ENCODE measurements around the gene GOLGA8S. TPM values are rescaled to one million over a fixed set of nuclear protein-coding genes. Genes with fewer than 3 reads are reported as not detected.
"Not testable (repeated sequence)": the region's sequence is repeated elsewhere in the genome, so short reads cannot be mapped to it uniquely, and the experiment has no call there.

GOLGA8S gene
- polyA plus RNA-seq, 3 donors, result 0.17 TPM; not detected in 2

DNA sequence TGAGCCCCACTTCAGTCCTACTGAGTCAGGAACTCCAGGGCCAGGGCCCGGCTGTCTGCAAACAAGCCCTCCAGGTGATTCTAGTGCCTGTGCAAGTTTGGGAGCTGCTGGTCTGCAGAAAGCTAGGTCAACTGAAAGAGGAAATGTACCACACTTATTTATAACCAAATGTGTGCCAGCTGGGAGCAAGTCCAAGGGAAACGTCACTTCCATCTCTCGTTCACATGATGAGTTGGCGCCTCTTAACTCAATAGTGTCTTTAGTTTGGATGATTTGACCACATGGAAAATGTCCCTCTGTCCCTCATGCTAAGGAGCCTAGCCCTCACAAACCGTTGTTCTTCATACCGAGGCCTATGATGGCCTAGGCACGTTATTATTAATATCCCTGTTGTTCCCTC lies 43.2 kb downstream of the GOLGA8S start:
- H3K9ac ChIP-seq (ENCODE audit: insufficient read depth, low read length, poor library complexity, severe bottlenecking), result no peak overlapping the region
- DNase-seq, result no peak
- H3K79me2 ChIP-seq (ENCODE audit: insufficient read depth, low read length), result no peaks in the 10 kb centered on the region
- H3K4me2 ChIP-seq (replicated peaks; ENCODE audit: extremely low read depth, low read length, poor library complexity, severe bottlenecking), result no peak overlapping the region
- H3K9me3 ChIP-seq (replicated peaks in 1 of 2; ENCODE audit: control insufficient read depth in 1 of 2, insufficient read depth in 1 of 2, low read length in 2 of 2), result no peaks in the 10 kb centered on the region
- Mint-ChIP-seq H3K4me3 (no peak overlapping the region), H3K27ac (no peak overlapping the region), H3K27me3 (ENCODE audit: low read depth in 3 of 3) (peaks cover 0 to 4% (median 3%) of the 10 kb centered on the region in 3 donors), H3K4me1 (no peaks in the 10 kb centered on the region), H3K9me3 (peaks cover 0 to 24% (median 7%) of the 10 kb centered on the region in 7 donors), H3K36me3 (no peaks in the 10 kb centered on the region)
- H3K27ac ChIP-seq (ENCODE audit: low read depth in 1 of 2, low read length in 2 of 2), result no peak overlapping the region
- 80% methylated on average over 2 of the region's 7 CpGs for WGBS (ENCODE audit: insufficient coverage)
- no peaks in the 10 kb centered on the region for H4K20me1 ChIP-seq (ENCODE audit: insufficient read depth, low read length)
- TF ChIP-seq, protein P1, sequence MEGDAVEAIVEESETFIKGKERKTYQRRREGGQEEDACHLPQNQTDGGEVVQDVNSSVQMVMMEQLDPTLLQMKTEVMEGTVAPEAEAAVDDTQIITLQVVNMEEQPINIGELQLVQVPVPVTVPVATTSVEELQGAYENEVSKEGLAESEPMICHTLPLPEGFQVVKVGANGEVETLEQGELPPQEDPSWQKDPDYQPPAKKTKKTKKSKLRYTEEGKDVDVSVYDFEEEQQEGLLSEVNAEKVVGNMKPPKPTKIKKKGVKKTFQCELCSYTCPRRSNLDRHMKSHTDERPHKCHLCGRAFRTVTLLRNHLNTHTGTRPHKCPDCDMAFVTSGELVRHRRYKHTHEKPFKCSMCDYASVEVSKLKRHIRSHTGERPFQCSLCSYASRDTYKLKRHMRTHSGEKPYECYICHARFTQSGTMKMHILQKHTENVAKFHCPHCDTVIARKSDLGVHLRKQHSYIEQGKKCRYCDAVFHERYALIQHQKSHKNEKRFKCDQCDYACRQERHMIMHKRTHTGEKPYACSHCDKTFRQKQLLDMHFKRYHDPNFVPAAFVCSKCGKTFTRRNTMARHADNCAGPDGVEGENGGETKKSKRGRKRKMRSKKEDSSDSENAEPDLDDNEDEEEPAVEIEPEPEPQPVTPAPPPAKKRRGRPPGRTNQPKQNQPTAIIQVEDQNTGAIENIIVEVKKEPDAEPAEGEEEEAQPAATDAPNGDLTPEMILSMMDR (IDR thresholded peaks at IDR 0.05), result no peak
- no peaks in the 10 kb centered on the region for H3K27me3 ChIP-seq (ENCODE audit: control insufficient read depth in 2 of 2, insufficient read depth in 2 of 2, low read length in 2 of 2)
- no peaks in the 10 kb centered on the region for H3K4me1 ChIP-seq (ENCODE audit: control insufficient read depth in 1 of 2, insufficient read depth in 2 of 2, low read length in 2 of 2)
- no peak overlapping the region for H2AFZ ChIP-seq (ENCODE audit: insufficient read depth, low read depth, low read length, poor library complexity, severe bottlenecking)
- intact Hi-C loops (cut with micrococcal nuclease), result no loop called here
- no peak overlapping the region for H3K4me3 ChIP-seq (replicated peaks in 1 of 3; ENCODE audit: low read depth in 2 of 3, low read length in 3 of 3)
- H3K36me3 ChIP-seq (replicated peaks in 1 of 2; ENCODE audit: control insufficient read depth in 1 of 2, insufficient read depth in 2 of 2, low read length in 2 of 2), result no peaks in the 10 kb centered on the region

DNA sequence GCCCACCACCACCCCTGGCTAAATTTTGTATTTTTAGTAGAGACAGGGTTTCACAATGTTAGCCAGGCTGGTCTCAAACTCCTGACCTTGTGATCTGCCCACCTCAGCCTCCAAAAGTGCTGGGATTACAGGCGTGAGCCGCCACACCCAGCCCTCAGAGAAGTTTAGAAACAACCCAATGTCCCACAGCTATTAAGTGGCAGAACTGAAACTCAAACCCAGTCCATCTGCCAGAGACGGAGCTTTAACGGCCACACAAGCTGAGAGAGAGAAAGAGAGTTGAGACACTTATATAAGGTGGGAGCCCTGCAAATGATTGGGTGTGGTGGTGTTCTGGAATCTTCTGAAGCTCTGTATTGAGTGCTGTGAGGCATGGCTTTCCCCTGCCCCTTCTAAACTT lies 43.8 kb downstream of the GOLGA8S start:
- H3K4me1 Mint-ChIP-seq; H2AFZ ChIP-seq (ENCODE audit: insufficient read depth, low read depth, low read length, poor library complexity, severe bottlenecking); intact Hi-C loops (cut with micrococcal nuclease); H3K9me3 ChIP-seq (replicated peaks in 1 of 2; ENCODE audit: control insufficient read depth in 1 of 2, insufficient read depth in 1 of 2, low read length in 2 of 2); H3K4me3 Mint-ChIP-seq; H3K4me2 ChIP-seq (replicated peaks; ENCODE audit: extremely low read depth, low read length, poor library complexity, severe bottlenecking); H3K9ac ChIP-seq (ENCODE audit: insufficient read depth, low read length, poor library complexity, severe bottlenecking); H3K79me2 ChIP-seq (ENCODE audit: insufficient read depth, low read length); H3K27ac ChIP-seq (ENCODE audit: low read depth in 1 of 2, low read length in 2 of 2); H3K4me1 ChIP-seq (ENCODE audit: control insufficient read depth in 1 of 2, insufficient read depth in 2 of 2, low read length in 2 of 2); H4K20me1 ChIP-seq (ENCODE audit: insufficient read depth, low read length); H3K27me3 Mint-ChIP-seq (ENCODE audit: low read depth in 3 of 3); DNase-seq; H3K4me3 ChIP-seq (replicated peaks in 1 of 3; ENCODE audit: low read depth in 2 of 3, low read length in 3 of 3); H3K36me3 ChIP-seq (replicated peaks in 1 of 2; ENCODE audit: control insufficient read depth in 1 of 2, insufficient read depth in 2 of 2, low read length in 2 of 2); H3K36me3 Mint-ChIP-seq; H3K27me3 ChIP-seq (ENCODE audit: control insufficient read depth in 2 of 2, insufficient read depth in 2 of 2, low read length in 2 of 2): not testable (repeated sequence)
- WGBS (ENCODE audit: insufficient coverage), result 100% methylated on average over 2 of the region's 4 CpGs
- peaks cover 0 to 21% (median 7%) of the 10 kb centered on the region in 7 donors for H3K9me3 Mint-ChIP-seq
- peak overlapping the region in 1 of 7 donors; percentile 33 for H3K27ac Mint-ChIP-seq

DNA sequence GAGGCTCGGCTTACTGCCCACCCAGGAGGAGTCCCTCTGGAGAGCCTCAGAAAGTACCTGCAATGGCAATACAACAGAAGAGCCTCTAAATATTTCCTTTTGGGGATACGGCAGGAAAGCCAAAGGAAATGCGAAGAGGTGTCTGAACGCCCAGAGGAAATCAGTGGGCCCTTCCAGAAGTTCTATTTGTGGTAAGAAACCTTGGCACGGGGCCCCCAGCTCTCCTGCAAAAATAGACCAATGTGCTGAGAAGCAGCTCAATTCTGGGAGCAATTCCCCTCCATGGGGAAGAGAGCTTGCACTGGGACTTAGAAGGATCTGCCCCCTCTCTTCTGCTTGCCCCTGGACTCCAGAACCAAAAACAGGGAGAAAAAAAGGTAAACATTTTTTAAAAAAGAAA lies 44.7 kb downstream of the GOLGA8S start:
- H3K27ac Mint-ChIP-seq; H3K27me3 ChIP-seq (ENCODE audit: control insufficient read depth in 2 of 2, insufficient read depth in 2 of 2, low read length in 2 of 2); H3K36me3 ChIP-seq (replicated peaks in 1 of 2; ENCODE audit: control insufficient read depth in 1 of 2, insufficient read depth in 2 of 2, low read length in 2 of 2); H4K20me1 ChIP-seq (ENCODE audit: insufficient read depth, low read length); intact Hi-C loops (cut with micrococcal nuclease); H3K4me3 Mint-ChIP-seq; H3K4me1 Mint-ChIP-seq; H3K4me1 ChIP-seq (ENCODE audit: control insufficient read depth in 1 of 2, insufficient read depth in 2 of 2, low read length in 2 of 2); H3K4me2 ChIP-seq (replicated peaks; ENCODE audit: extremely low read depth, low read length, poor library complexity, severe bottlenecking); H3K27ac ChIP-seq (ENCODE audit: low read depth in 1 of 2, low read length in 2 of 2); DNase-seq; H3K4me3 ChIP-seq (replicated peaks in 1 of 3; ENCODE audit: low read depth in 2 of 3, low read length in 3 of 3); H3K36me3 Mint-ChIP-seq; H3K79me2 ChIP-seq (ENCODE audit: insufficient read depth, low read length); H2AFZ ChIP-seq (ENCODE audit: insufficient read depth, low read depth, low read length, poor library complexity, severe bottlenecking); H3K9me3 ChIP-seq (replicated peaks in 1 of 2; ENCODE audit: control insufficient read depth in 1 of 2, insufficient read depth in 1 of 2, low read length in 2 of 2); H3K9ac ChIP-seq (ENCODE audit: insufficient read depth, low read length, poor library complexity, severe bottlenecking); H3K27me3 Mint-ChIP-seq (ENCODE audit: low read depth in 3 of 3): not testable (repeated sequence)
- 42% methylated on average over 4 of the region's 5 CpGs for WGBS (ENCODE audit: insufficient coverage)
- H3K9me3 Mint-ChIP-seq, result peaks cover 0 to 21% (median 9%) of the 10 kb centered on the region in 7 donors
